ENCODE data around the gene TENM3. TPM values are rescaled to one million over a fixed set of nuclear protein-coding genes. Genes with fewer than 3 reads are reported as not detected.

The TENM3 gene
- total RNA-seq, 1 experiment from 2014 or later, result 71.0 TPM

DNA sequence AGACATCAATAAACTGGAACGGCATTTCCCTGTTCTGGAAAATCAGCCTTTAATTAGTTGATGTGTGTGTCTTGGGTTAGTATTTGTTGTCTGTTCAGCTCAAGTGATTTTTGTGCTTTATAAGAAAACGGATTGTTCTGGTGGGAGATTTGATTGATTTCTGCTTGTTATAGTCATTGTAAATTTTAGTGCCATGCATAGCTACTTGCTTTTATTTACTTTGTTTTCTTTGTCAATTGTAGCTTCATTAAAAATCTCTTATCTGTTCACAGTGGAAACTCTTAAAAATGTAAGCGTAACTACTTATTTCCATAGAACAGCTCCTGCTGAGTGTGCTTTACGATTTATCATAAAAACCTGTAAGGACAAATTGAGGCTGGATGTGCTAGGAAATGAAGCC is 253.2 kb downstream of the TENM3 start (continued):
- no peak for TF ChIP-seq ZNF317 (CRISPR knock-in tag; IDR thresholded peaks at IDR 0.05; ENCODE audit: borderline replicate concordance, low read depth)
- TF ChIP-seq, protein P1, sequence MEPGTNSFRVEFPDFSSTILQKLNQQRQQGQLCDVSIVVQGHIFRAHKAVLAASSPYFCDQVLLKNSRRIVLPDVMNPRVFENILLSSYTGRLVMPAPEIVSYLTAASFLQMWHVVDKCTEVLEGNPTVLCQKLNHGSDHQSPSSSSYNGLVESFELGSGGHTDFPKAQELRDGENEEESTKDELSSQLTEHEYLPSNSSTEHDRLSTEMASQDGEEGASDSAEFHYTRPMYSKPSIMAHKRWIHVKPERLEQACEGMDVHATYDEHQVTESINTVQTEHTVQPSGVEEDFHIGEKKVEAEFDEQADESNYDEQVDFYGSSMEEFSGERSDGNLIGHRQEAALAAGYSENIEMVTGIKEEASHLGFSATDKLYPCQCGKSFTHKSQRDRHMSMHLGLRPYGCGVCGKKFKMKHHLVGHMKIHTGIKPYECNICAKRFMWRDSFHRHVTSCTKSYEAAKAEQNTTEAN (CRISPR knock-in tag; IDR thresholded peaks at IDR 0.05), result no peak
- TF ChIP-seq ZNF219 (CRISPR knock-in tag; IDR thresholded peaks at IDR 0.05; ENCODE audit: borderline replicate concordance), result no peak
- TF ChIP-seq, protein P2, sequence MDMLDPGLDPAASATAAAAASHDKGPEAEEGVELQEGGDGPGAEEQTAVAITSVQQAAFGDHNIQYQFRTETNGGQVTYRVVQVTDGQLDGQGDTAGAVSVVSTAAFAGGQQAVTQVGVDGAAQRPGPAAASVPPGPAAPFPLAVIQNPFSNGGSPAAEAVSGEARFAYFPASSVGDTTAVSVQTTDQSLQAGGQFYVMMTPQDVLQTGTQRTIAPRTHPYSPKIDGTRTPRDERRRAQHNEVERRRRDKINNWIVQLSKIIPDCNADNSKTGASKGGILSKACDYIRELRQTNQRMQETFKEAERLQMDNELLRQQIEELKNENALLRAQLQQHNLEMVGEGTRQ (CRISPR knock-in tag; IDR thresholded peaks at IDR 0.05), result no peak
- no peak for TF ChIP-seq GABPB1 (CRISPR knock-in tag; IDR thresholded peaks at IDR 0.05)
- TF ChIP-seq, protein P3, sequence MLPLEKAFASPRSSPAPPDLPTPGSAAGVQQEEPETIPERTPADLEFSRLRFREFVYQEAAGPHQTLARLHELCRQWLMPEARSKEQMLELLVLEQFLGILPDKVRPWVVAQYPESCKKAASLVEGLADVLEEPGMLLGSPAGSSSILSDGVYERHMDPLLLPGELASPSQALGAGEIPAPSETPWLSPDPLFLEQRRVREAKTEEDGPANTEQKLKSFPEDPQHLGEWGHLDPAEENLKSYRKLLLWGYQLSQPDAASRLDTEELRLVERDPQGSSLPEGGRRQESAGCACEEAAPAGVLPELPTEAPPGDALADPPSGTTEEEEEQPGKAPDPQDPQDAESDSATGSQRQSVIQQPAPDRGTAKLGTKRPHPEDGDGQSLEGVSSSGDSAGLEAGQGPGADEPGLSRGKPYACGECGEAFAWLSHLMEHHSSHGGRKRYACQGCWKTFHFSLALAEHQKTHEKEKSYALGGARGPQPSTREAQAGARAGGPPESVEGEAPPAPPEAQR (CRISPR knock-in tag; IDR thresholded peaks at IDR 0.05), result no peak
- TF ChIP-seq SMAD3 (CRISPR knock-in tag; IDR thresholded peaks at IDR 0.05; ENCODE audit: borderline replicate concordance), result no peak
- TF ChIP-seq TCF7 (CRISPR knock-in tag; IDR thresholded peaks at IDR 0.05; ENCODE audit: low read depth), result no peak
- TF ChIP-seq TEAD4 (CRISPR knock-in tag; IDR thresholded peaks at IDR 0.05), result no peak
- no peak for TF ChIP-seq RELA (CRISPR knock-in tag; IDR thresholded peaks at IDR 0.05; ENCODE audit: borderline replicate concordance)

DNA sequence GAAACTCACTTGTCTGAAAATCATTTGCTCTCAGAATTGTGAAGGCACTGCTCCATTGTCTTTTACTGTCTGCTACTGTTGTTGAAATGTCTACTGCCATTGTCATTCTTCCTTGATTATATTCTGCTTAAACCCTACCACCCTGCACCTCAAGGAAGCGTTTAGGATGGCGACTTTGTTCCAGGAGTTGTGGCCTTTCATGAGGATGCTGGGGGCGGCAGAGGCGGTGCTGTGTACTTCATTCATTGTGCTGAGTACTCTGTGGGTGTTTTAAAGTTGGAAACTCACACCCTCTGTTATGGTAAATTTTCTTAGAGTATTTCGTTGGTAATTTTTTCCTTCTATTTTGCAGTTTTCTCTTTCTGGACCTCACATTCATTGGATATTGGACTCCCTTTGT is 258.9 kb downstream of the TENM3 start:
- ChIA-PET POLR2A (interaction anchor here (0.6 to 1.0 kb wide), 3 partner anchors 14 to 106 kb away, joined by 3 to 8 read pairs (median 4); no protein-coding TSS in a partner anchor), CTCF (interaction anchor here (0.6 kb wide), 1 partner anchor 423 kb away, joined by 3 read pairs; no protein-coding TSS in a partner anchor)
- no peaks in the 10 kb centered on the region for H3K36me3 Mint-ChIP-seq
- no peak overlapping the region for H3K4me3 Mint-ChIP-seq
- no peaks in the 10 kb centered on the region for H3K9me3 Mint-ChIP-seq
- H3K27me3 Mint-ChIP-seq (ENCODE audit: low read depth), result no peaks in the 10 kb centered on the region
- H3K4me1 Mint-ChIP-seq, result peaks cover 78% of the 10 kb centered on the region
- peak overlapping the region; percentile 38; the same call in 1 of the 2 replicates for H3K27ac Mint-ChIP-seq
- ATAC-seq (peak; percentile 76), DNase-seq (ENCODE audit: low spot score) (no peak)
- TF ChIP-seq ZNF317 (CRISPR knock-in tag; IDR thresholded peaks at IDR 0.05; ENCODE audit: borderline replicate concordance, low read depth) (no peak), ZNF232 (CRISPR knock-in tag; IDR thresholded peaks at IDR 0.05) (no peak), TEAD4 (CRISPR knock-in tag; IDR thresholded peaks at IDR 0.05) (no peak), KAT7 (CRISPR knock-in tag; IDR thresholded peaks at IDR 0.05; ENCODE audit: borderline replicate concordance) (no peak), JUN (CRISPR knock-in tag; IDR thresholded peaks at IDR 0.05) (no peak), NR2C2 (CRISPR knock-in tag; IDR thresholded peaks at IDR 0.05) (no peak), ZNF396 (CRISPR knock-in tag; IDR thresholded peaks at IDR 0.05; ENCODE audit: borderline replicate concordance) (no peak), RORB (CRISPR knock-in tag; IDR thresholded peaks at IDR 0.05) (no peak), RELA (CRISPR knock-in tag; IDR thresholded peaks at IDR 0.05; ENCODE audit: borderline replicate concordance) (no peak)
- TF ChIP-seq, protein P4, sequence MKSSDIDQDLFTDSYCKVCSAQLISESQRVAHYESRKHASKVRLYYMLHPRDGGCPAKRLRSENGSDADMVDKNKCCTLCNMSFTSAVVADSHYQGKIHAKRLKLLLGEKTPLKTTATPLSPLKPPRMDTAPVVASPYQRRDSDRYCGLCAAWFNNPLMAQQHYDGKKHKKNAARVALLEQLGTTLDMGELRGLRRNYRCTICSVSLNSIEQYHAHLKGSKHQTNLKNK (CRISPR knock-in tag; IDR thresholded peaks at IDR 0.05), result no peak
- TF ChIP-seq, protein P5, sequence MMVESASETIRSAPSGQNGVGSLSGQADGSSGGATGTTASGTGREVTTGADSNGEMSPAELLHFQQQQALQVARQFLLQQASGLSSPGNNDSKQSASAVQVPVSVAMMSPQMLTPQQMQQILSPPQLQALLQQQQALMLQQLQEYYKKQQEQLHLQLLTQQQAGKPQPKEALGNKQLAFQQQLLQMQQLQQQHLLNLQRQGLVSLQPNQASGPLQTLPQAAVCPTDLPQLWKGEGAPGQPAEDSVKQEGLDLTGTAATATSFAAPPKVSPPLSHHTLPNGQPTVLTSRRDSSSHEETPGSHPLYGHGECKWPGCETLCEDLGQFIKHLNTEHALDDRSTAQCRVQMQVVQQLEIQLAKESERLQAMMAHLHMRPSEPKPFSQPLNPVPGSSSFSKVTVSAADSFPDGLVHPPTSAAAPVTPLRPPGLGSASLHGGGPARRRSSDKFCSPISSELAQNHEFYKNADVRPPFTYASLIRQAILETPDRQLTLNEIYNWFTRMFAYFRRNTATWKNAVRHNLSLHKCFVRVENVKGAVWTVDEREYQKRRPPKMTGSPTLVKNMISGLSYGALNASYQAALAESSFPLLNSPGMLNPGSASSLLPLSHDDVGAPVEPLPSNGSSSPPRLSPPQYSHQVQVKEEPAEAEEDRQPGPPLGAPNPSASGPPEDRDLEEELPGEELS (CRISPR knock-in tag; IDR thresholded peaks at IDR 0.05), result no peak
- TF ChIP-seq, protein P6, sequence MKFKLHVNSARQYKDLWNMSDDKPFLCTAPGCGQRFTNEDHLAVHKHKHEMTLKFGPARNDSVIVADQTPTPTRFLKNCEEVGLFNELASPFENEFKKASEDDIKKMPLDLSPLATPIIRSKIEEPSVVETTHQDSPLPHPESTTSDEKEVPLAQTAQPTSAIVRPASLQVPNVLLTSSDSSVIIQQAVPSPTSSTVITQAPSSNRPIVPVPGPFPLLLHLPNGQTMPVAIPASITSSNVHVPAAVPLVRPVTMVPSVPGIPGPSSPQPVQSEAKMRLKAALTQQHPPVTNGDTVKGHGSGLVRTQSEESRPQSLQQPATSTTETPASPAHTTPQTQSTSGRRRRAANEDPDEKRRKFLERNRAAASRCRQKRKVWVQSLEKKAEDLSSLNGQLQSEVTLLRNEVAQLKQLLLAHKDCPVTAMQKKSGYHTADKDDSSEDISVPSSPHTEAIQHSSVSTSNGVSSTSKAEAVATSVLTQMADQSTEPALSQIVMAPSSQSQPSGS (CRISPR knock-in tag; IDR thresholded peaks at IDR 0.05; ENCODE audit: borderline replicate concordance, low read depth), result no peak
- TF ChIP-seq, protein P7, sequence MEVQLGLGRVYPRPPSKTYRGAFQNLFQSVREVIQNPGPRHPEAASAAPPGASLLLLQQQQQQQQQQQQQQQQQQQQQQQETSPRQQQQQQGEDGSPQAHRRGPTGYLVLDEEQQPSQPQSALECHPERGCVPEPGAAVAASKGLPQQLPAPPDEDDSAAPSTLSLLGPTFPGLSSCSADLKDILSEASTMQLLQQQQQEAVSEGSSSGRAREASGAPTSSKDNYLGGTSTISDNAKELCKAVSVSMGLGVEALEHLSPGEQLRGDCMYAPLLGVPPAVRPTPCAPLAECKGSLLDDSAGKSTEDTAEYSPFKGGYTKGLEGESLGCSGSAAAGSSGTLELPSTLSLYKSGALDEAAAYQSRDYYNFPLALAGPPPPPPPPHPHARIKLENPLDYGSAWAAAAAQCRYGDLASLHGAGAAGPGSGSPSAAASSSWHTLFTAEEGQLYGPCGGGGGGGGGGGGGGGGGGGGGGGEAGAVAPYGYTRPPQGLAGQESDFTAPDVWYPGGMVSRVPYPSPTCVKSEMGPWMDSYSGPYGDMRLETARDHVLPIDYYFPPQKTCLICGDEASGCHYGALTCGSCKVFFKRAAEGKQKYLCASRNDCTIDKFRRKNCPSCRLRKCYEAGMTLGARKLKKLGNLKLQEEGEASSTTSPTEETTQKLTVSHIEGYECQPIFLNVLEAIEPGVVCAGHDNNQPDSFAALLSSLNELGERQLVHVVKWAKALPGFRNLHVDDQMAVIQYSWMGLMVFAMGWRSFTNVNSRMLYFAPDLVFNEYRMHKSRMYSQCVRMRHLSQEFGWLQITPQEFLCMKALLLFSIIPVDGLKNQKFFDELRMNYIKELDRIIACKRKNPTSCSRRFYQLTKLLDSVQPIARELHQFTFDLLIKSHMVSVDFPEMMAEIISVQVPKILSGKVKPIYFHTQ (CRISPR knock-in tag; IDR thresholded peaks at IDR 0.05), result no peak
- TF ChIP-seq, protein P8, sequence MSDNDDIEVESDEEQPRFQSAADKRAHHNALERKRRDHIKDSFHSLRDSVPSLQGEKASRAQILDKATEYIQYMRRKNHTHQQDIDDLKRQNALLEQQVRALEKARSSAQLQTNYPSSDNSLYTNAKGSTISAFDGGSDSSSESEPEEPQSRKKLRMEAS (CRISPR knock-in tag; IDR thresholded peaks at IDR 0.05), result no peak
- TF ChIP-seq, protein P9, sequence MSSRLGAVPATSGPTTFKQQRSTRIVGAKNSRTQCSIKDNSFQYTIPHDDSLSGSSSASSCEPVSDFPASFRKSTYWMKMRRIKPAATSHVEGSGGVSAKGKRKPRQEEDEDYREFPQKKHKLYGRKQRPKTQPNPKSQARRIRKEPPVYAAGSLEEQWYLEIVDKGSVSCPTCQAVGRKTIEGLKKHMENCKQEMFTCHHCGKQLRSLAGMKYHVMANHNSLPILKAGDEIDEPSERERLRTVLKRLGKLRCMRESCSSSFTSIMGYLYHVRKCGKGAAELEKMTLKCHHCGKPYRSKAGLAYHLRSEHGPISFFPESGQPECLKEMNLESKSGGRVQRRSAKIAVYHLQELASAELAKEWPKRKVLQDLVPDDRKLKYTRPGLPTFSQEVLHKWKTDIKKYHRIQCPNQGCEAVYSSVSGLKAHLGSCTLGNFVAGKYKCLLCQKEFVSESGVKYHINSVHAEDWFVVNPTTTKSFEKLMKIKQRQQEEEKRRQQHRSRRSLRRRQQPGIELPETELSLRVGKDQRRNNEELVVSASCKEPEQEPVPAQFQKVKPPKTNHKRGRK (CRISPR knock-in tag; IDR thresholded peaks at IDR 0.05; ENCODE audit: borderline replicate concordance), result no peak
